Fibroblast of mammary gland (primary cell): Measurements from ENCODE around the gene COQ5.
"Not testable (repeated sequence)": the region's sequence is repeated elsewhere in the genome, so short reads cannot be mapped to it uniquely, and the experiment has no call there.

Experiments used
- DNase-seq: peaks from one replicate; pipeline ENCODE4 v3.0.0-alpha.2; 2010; ENCODE audit warnings: low read depth
- H3K4me3 ChIP-seq: 2 replicates; pipeline ENCODE4 v1.5.1; 2011; ENCODE audit warnings: low read depth, mild to moderate bottlenecking, low read length, moderate library complexity; ENCODE audit not compliant: control insufficient read depth
- TF ChIP-seq, protein P1 (sequence below): conservative IDR thresholded peaks from 2 replicates; pipeline ENCODE4 v1.5.1; 2011; ENCODE audit warnings: low read depth, low read length, inconsistent platforms; ENCODE audit not compliant: control insufficient read depth, insufficient read depth

The COQ5 gene

DNA sequence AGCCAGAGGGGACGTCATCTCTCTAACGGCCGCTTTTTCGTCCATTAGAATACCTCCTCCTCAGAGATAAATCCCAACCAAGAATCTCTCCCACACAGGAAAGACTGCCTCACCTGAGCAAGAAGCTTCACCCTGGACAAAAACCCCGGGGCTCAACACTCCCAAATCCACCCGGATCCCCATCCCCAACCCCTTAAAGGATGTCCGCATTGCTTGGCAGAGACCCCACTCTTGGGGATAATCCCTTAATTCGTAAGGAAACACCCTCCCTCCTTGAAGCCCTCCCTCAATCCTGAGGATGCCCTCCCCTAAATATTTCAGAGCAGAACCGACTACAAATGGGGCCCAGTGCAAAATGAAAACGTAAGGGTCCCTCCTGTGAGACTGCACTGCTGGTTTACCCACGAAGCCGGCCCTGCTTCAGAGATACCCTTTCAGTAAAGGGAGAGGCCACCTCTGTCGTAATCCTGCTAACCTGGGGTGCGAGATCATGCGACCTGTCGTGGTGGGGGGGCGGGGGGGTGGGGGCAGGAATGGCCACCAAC, 33.7 kb downstream of the COQ5 start:
- no peak for DNase-seq
- peak overlapping the region; percentile 69 for H3K4me3 ChIP-seq
- TF ChIP-seq, protein P1, sequence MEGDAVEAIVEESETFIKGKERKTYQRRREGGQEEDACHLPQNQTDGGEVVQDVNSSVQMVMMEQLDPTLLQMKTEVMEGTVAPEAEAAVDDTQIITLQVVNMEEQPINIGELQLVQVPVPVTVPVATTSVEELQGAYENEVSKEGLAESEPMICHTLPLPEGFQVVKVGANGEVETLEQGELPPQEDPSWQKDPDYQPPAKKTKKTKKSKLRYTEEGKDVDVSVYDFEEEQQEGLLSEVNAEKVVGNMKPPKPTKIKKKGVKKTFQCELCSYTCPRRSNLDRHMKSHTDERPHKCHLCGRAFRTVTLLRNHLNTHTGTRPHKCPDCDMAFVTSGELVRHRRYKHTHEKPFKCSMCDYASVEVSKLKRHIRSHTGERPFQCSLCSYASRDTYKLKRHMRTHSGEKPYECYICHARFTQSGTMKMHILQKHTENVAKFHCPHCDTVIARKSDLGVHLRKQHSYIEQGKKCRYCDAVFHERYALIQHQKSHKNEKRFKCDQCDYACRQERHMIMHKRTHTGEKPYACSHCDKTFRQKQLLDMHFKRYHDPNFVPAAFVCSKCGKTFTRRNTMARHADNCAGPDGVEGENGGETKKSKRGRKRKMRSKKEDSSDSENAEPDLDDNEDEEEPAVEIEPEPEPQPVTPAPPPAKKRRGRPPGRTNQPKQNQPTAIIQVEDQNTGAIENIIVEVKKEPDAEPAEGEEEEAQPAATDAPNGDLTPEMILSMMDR, result no peak

DNA sequence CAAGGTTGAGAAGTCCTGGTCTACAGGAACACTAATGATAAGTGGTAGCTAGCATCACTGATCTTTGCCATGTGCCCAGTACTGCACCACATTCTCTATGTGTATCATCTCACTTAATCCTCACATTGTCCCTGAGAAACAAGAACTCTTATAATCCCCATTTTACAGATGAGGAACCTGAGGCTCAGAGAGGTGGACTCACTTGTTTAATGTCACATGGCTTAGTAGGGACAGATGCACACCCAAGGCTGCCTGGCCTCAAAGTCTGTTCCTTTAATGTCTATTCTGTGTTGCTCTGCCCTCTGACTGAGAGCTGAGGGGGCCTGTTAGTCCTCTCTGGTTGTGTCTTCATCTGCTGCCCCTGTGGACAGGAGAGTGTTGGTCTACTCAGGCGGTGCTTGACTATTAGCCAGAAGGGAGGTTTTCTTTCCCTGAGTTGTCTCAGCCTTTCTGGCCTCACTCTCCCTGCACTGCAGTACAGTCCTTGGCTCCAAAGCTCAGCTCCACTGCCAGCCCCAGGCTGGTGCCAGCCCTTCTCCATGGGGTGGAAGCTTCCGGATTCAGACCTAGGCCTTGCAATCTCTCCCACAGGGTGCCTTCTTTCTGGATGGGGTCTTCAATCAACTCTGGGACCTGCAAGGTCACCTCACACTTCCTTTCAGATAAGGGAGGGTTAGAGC, 38.0 kb downstream of the COQ5 start:
- TF ChIP-seq, protein P1, result no peak
- no peak overlapping the region for H3K4me3 ChIP-seq
- no peak for DNase-seq

DNA sequence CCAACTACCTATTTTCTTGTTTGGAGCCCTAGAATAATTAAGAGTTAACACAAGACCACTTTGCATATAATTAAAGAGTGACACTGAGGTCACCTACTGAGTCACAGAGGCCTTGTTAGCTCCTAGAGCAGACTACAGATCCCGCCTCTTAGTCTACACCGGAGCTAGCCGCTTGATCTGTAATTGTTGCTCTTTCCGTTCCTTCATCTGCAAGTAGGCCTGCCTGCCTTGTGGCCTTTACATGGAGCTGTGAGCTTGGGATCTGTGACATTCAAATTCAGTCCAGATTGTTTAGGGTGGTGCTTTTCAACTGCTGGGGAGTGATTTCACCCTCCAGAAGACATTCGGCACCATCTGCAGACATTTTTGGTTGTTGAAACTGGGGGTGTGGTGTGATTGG, 38.6 kb downstream of the COQ5 start:
- DNase-seq, result no peak
- TF ChIP-seq, protein P1, result no peak
- no peak overlapping the region for H3K4me3 ChIP-seq

DNA sequence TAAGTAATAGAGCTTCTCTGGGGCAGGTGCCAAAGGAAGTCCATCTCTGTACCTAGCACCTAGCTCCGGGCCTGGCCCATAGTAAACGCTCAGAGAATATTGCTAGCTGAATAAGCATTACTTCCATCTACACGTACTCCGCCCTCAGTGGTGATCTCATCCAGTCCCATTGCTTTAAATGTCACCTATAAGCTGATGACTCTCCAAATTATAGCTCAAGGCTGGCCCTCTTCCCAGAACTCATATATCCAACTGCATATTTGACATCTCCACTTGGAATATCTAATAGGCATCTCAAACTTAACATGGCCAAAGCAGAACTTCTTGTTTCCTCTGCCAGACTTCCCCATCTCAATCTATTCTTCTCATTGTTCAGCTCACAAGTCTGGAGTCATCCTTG, 39.9 kb downstream of the COQ5 start:
- peak; percentile 60 for DNase-seq
- TF ChIP-seq, protein P1, result no peak

DNA sequence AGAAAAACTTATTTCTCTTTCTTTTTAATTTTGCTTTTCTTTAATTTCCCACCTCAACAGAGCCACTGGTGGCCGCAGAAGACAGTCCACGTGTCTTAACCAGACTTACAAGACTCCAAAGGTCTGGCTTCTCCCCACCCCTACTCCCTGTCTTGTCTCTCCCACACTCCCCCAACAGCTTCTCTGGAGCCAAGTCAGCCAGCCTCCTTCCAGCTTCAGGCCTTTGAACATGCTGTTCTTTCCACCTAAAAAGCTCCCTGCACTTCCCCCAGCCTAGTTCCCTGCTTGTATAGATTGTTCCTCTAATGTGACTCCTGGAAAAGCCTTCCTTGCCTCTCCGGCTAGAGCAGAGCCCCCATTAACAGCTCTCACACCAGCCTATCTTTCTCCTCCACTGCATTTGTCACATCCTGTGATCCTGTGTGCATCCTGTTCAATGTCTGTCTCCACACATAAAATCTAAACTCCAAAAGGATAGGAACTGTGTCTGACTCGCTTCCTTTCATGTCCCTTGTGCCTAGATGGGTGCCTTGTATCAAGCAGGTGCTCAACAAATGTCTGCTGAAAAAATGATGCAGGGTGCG, 40.8 kb downstream of the COQ5 start:
- no peak for DNase-seq

More for the DNA sequence above, 39.9 kb downstream of the COQ5 start:
- no peak overlapping the region for H3K4me3 ChIP-seq

DNA sequence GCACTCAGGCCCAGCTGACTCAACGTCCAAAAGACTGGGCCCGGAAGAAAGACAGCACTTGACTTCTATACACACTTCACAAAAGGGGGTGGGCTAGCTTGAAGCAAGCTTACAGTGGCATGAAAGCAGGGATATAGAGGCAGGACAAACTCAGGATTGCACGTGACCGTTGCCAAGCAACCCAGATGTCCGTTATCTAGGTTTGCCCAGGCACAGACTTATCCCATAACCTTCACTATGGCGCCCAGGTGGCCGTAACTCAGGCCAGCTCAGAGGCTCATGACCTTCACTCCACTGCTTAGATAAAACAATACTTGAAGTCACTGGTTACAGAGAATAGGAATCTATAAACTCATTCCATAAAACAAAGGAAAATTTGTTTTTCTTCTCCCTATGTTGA, 41.4 kb downstream of the COQ5 start:
- not testable (repeated sequence) for H3K4me3 ChIP-seq, DNase-seq

More for the DNA sequence above, 40.8 kb downstream of the COQ5 start:
- no peak overlapping the region for H3K4me3 ChIP-seq
- TF ChIP-seq, protein P1, result no peak
